Islet precursor cell (in vitro differentiated cells): ENCODE data around the gene CCR2.
"Not testable (repeated sequence)": the region's sequence is repeated elsewhere in the genome, so short reads cannot be mapped to it uniquely, and the experiment has no call there.

ENCODE experiments used
- DNase-seq: peaks from one replicate; pipeline ENCODE4 v3.0.0-alpha.2; 2018

Gene CCR2

GRCh38 chr3:46380471-46381221 is 26.7 kb downstream of the CCR2 start:
- peak; percentile 15 for DNase-seq

GRCh38 chr3:46381625-46382024 is 27.7 kb downstream of the CCR2 start:
- peak; percentile 30 for DNase-seq

- peak; percentile 31 for DNase-seq
These were observed 29.5 kb downstream of the CCR2 start for GRCh38 chr3:46383211-46383950.

DNA sequence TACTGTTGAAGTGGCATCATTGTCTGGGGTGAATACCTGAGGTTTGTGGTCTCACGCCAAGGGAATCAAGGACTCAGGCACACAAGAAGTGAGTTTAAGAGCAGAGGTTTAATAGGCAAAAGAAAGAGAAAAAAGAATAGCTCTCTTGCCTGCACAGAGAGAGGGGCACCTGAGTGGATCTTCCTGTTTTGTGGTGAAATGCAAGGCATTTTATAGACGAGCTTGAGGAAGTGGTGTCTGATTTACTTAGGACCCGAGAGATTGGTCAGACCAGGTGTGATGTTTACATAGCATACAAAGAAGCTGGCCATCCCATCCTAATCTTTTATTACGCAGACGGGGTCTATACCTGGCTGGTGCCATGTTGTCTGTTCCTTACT is 30.0 kb downstream of the CCR2 start:
- peak; percentile 40 for DNase-seq

DNA sequence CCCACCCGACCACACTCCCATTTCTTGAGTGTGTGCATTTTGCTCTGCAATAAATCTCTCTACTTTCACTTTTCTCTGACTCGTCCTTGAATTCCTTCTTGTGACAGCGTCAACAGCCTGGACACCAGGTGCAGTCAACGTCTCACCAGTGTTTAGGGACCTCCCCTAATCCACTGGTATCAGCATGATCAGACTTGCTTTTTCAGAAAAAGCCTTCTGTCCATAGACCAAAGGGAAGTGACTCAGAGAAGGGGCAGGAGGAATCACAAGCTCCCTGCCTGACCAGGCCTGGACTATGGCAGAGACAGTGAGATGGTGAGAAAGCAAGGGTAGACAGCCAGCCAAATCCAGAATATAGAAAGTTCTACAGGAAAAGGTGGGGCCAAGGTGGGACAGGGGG is 32.3 kb downstream of the CCR2 start:
- peak; percentile 92 for DNase-seq

GRCh38 chr3:46388847-46389246 is 34.9 kb downstream of the CCR2 start:
- not testable (repeated sequence) for DNase-seq

DNA sequence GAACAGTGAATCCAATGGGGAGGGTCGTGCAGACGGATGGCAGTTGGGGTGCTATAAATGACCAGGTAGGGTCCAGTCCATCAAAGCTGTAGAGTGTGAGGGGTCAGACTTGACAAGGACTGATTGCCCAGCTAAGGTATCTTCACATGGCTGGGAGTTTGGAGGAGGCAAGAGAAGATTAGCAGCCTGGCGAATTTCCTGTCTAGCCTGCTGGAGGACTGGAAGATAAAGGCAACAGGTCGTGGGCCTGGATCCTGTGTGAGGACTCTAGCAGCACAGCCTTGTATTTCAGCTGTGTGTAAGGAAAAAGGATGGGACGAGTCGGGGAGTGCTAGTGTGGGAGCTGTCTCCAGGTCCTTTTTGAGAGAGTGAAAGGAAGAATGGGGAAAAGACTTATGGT is 35.4 kb downstream of the CCR2 start:
- DNase-seq = peak; percentile 54

- DNase-seq = peak; percentile 40
These were observed 37.6 kb downstream of the CCR2 start for GRCh38 chr3:46391526-46391925.

DNA sequence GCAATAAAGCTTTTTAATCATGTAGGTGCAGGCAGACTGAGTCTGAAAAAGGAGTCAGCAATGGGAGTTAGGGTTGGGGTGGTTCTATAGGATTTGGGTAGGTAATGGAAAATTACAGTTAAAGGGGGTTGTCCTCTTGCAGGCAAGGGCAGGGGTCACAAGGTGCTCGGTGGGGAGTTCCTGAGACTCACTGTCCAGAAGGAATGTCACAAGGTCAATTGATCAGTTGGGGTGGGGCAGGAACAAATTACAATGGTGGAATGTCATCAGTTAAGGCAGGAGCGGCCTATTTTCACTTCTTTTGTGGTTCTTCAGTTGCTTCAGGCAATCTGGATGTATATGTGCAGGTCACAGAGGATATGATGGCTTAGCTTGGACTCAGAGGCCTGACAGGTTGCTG is 39.1 kb downstream of the CCR2 start:
- peak; percentile 59 for DNase-seq

- peak; percentile 46 for DNase-seq
These were observed 39.9 kb downstream of the CCR2 start for GRCh38 chr3:46393554-46394434.

GRCh38 chr3:46395210-46395661 is 41.3 kb downstream of the CCR2 start:
- peak; percentile 53 for DNase-seq

GRCh38 chr3:46395766-46396530 is 42.0 kb downstream of the CCR2 start:
- DNase-seq = peak; percentile 26

- DNase-seq = peak; percentile 26
These were observed 43.2 kb downstream of the CCR2 start for GRCh38 chr3:46397111-46397510.

GRCh38 chr3:46398186-46398955 is 44.5 kb downstream of the CCR2 start:
- DNase-seq = no peak

GRCh38 chr3:46399098-46399497 is 45.2 kb downstream of the CCR2 start:
- no peak for DNase-seq

- no peak for DNase-seq
These were observed 45.6 kb downstream of the CCR2 start for GRCh38 chr3:46399557-46399956.

DNA sequence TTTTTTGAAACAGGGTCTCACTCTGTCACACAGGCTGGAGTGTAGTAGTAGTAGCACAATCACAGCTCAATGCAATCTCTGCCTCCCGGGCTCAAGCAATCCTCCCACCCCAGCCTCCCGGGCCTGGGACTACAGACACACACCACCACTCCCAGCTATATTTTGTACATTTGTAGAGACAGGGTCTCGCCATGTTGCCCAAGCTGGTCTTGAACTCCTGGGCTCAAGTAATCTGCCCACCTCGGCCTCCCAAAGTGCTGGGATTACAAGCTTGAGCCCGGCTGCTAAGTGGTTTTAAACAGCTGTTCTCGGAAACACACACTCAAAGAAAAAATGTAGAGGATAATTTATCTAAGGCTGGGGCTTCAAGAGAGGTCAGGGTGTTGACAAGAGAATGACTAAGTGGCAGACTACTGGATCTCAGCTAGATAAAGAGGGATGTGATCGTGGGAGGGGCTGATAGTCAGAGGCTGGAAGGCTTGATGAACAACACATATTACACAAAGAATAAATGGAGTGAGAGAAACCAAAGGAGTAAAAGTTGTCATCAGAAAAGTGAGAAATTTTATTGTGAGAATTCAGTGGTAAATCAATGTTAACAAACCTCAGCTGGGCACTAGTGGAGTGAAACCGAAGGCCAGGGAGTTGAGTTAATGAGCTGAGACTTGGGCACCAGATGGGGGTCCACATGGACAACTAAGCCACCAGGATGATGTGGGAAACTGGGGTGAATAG is 46.3 kb downstream of the CCR2 start:
- DNase-seq = no peak

DNA sequence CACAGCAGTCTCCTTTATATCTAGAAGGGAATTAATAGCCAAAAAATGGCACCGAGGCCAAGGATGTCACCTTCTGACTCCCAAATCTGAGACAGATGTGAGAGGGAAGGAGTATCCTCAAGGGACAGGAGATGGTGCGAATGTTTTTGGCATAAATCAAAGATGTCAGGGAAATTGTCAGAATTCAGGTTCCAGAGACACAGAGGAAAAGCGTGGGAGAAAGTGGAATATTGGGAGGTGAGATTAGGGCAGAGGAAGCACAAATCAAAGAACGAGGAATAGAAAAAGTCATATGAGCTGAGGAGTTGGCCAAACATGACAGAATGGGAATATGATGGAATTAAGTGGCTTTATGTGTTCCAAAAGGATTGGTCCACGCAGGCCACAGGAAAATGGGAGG is 46.9 kb downstream of the CCR2 start:
- no peak for DNase-seq

DNA sequence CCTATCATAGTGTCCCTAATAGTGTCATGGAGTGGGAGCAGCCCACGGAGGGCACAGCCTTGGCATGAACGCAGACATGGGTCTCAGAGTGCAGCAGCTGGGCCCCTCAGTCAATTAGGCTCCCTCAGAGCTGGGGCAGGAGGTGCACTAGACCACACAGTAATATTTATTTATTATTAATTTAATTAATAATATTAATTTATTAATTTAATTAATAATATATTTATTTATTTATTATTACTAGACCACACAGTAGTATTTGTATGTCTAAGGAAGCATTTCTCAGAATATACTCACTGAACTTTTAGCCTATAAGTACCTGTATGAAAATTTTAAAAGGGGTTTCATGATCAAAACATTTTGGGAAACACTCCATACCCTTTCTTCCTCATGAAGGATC is 47.7 kb downstream of the CCR2 start:
- DNase-seq = no peak

DNA sequence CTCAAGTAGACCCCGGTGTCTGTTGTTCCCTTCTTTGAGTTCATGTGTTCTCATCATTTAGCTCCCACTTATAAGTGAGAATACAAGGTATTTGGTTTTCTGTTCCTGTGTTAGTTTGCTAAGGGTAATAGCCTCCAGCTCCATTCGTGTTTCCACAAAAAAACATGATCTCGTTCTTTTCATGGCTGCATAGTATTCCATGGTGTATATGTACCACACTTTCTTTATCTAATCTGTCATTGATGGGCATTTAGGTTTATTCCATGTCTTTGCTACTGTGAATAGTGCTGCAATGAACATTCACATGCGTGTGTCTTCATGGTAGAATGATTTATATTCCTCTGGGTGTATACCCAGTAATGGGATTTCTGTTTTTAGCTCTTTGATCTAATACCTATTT is 49.0 kb downstream of the CCR2 start:
- not testable (repeated sequence) for DNase-seq
